Breast epithelium (tissue), 4 donors: ENCODE measurements around the gene TNC. TPM values are rescaled to one million over a fixed set of nuclear protein-coding genes. Genes with fewer than 3 reads are reported as not detected.

Experiments used
- DNase-seq, 2 donors: peaks; one replicate each; pipeline ENCODE4 v3.0.0-alpha.2; 2019; ENCODE audit warnings: low spot score in 2 of 2
- H3K27ac ChIP-seq, 2 donors: fragments of 200-600 bp; sonication (generic) in 1 of 2; one replicate each; pipeline ENCODE4 v1.5.1; 2016 to 2019; ENCODE audit warnings: mild to moderate bottlenecking in 1 of 2
- H3K27me3 ChIP-seq, 2 donors: fragments of 200-600 bp; sonication (generic) in 1 of 2; one replicate each; pipeline versions ENCODE4 v1.5.1 to v1.6.0; 2017 to 2019; ENCODE audit warnings: control low read depth in 1 of 2, mild to moderate bottlenecking in 1 of 2
- H3K36me3 ChIP-seq: fragments of 200-600 bp; one replicate; pipeline ENCODE4 v1.5.1; 2019
- H3K4me1 ChIP-seq, 2 donors: fragments of 200-600 bp; sonication (generic); one replicate each; pipeline ENCODE4 v1.5.1; 2016 to 2019; ENCODE audit warnings: control low read depth in 1 of 2
- H3K4me3 ChIP-seq, 3 donors: fragments of 200-600 bp; sonication (generic); 1 replicate in 2 of 3; 2 replicates in 1 of 3; pipeline ENCODE4 v1.5.1; 2016 to 2019; ENCODE audit warnings: mild to moderate bottlenecking in 3 of 3, moderate library complexity in 2 of 3
- H3K9me3 ChIP-seq, 2 donors: fragments of 200-600 bp; sonication (generic) in 1 of 2; one replicate each; pipeline ENCODE4 v1.5.1; 2016 to 2019; ENCODE audit warnings: control low read depth in 1 of 2
- POLR2A ChIP-seq: fragments of 450-650 bp; IDR thresholded peaks from one replicate; pipeline ENCODE4 v1.6.1; 2016; ENCODE audit warnings: antibody characterized with exemption, mild to moderate bottlenecking, moderate library complexity
- POLR2AphosphoS5 ChIP-seq, 3 donors: sonication (generic); formaldehyde crosslinking; IDR thresholded peaks; one replicate each; pipeline ENCODE4 v1.6.1; 2017; ENCODE audit warnings: antibody characterized with exemption in 3 of 3
- intact Hi-C: fragments of 100-400 bp; cut with DNase I; formaldehyde crosslinking; loops from one replicate; pipeline ENCODE4 v1.15.1; 2023; ENCODE audit warnings: low total_unique reads
- total RNA-seq, 3 donors: library from RNA; depleted of rRNA; stranded (reverse); fragments of >200 nt; gene quantifications; one replicate each; pipeline ENCODE4 v1.1.0, GENCODE V29; 2016
- TF ChIP-seq, protein P1 (sequence below), 3 donors: fragments of 450-650 bp; IDR thresholded peaks; one replicate each; pipeline ENCODE4 v1.5.1; 2016 to 2017; ENCODE audit warnings: antibody characterized with exemption in 3 of 3, mild to moderate bottlenecking in 3 of 3, moderate library complexity in 3 of 3

TNC gene
- total RNA-seq, 3 donors from 2014 or later = 2.4 to 58.0 (median 44.6) TPM

DNA sequence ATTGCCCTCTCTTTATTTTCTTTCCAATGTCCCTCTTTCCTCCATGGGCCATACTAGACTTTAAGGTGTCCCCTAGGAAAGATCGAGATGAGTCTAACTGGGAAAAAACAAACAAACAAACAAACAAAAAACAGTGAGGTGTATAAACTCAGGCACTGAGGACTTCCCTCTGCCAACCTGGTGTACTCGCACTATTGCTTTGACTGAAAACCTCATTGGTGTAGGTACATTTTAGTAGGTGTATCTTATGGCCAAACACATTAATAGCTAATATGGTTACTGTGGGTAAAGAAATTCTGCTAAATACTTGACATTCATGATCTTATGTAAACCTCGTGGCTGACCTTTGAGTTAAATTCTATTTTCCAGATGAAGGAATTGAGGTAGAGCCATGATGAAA is 74.3 kb downstream of the TNC start:
- DNase-seq = no peak
- intact Hi-C loops = no loop called here
- Histone ChIP-seq H3K9me3 (no peaks in the 10 kb centered on the region), H3K27me3 (no peaks in the 10 kb centered on the region), H3K36me3 (no peaks in the 10 kb centered on the region), H3K27ac (peak overlapping the region; percentile 73), H3K4me1 (no peaks in the 10 kb centered on the region), H3K4me3 (no peak overlapping the region)
- TF ChIP-seq POLR2AphosphoS5 (IDR thresholded peaks at IDR 0.05) (no peak), POLR2A (no peak)
- TF ChIP-seq, protein P1, sequence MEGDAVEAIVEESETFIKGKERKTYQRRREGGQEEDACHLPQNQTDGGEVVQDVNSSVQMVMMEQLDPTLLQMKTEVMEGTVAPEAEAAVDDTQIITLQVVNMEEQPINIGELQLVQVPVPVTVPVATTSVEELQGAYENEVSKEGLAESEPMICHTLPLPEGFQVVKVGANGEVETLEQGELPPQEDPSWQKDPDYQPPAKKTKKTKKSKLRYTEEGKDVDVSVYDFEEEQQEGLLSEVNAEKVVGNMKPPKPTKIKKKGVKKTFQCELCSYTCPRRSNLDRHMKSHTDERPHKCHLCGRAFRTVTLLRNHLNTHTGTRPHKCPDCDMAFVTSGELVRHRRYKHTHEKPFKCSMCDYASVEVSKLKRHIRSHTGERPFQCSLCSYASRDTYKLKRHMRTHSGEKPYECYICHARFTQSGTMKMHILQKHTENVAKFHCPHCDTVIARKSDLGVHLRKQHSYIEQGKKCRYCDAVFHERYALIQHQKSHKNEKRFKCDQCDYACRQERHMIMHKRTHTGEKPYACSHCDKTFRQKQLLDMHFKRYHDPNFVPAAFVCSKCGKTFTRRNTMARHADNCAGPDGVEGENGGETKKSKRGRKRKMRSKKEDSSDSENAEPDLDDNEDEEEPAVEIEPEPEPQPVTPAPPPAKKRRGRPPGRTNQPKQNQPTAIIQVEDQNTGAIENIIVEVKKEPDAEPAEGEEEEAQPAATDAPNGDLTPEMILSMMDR (IDR thresholded peaks at IDR 0.05) = no peak

DNA sequence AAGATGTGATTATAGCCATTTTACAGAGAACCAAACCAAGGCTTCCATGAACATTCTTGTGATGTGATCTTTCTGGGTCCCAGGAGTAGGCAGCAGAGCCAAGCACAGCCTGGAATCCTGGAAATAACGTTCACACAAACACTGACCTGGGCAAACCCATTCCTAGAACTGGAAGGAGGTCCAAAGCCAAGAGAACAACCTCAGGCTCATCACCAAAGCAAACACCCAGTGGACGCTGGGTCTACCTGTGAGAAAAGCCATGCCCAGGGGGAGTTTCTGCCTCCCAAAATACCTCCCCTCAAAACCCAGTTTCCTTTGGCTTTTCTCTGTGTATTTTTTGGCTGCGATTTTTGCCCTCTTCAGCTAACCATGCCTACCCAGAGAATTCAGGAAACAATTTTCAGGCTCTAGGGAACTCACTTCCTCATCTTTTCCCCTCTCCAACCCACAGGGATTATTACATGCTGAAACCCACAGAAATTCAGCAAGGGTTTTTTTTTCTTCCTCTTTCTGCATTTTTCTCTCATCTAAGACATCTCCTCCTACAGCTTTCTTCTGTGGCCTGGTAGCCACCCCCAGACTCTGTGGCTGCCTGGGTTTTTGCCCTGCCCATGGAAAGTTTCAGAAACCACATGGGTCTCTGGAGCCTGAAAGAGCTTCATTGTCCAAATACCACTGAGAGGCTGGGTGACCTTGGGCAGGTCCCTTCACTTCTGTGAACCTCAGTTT is 75.0 kb downstream of the TNC start:
- Histone ChIP-seq H3K4me1 (no peaks in the 10 kb centered on the region), H3K27ac (peak overlapping the region; percentile 73), H3K4me3 (no peak overlapping the region), H3K9me3 (no peaks in the 10 kb centered on the region), H3K36me3 (no peaks in the 10 kb centered on the region), H3K27me3 (no peaks in the 10 kb centered on the region)
- intact Hi-C loops = no loop called here
- DNase-seq = peak in 1 of 2 donors; percentile 82
- no peak for TF ChIP-seq POLR2A
- TF ChIP-seq, protein P1 (IDR thresholded peaks at IDR 0.05) = no peak
- no peak for TF ChIP-seq POLR2AphosphoS5 (IDR thresholded peaks at IDR 0.05)

DNA sequence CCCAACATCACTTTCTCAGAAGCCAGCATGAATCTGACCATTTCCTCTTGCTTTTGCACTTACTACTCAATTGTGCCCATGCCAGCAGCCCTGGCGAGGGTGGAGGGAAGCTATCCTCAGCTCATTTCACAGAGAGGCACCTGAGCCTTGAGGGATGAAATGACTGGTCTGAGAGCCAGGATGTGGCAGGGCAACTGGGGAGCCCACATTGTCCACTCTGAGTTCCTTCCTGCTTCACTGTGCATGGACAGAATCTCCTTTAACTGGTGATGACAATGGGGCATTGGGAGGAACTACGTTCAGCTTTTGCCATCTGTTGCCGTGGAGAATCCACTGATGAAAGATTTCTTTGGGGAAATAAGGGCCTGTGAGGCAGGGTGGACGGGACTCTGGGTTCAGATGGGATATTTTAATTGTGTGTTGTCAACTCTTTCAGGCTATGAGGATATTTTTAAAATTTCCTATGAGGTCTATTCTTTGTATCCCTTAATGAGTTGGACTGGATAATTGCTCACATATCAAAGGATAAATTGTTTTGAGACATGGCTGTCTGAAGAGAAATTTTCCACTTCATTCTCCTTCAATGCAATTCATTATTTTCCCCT is 78.3 kb downstream of the TNC start:
- peak overlapping the region; percentile 1 to 25 for H3K27ac ChIP-seq
- no peaks in the 10 kb centered on the region for H3K4me1 ChIP-seq

DNA sequence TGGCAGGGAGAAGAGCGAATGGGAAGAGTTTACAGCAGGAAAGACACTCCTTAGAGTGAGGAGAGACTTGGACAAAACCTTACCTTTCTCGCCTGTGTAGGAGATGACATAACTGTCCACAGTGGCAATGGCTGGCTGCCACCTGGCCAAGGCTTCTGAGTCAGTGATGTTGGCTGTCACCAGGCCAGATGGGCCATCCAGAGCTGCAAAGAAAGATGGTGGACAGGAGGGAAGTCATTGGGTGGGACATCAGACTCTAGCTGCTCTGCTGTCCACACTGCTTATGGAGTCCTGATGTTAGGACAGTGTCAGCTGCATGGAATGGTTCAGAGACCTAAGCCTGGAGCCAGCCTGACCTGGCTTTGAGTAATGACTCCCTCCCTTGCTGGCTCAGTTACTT is 79.8 kb downstream of the TNC start:
- H3K27me3 ChIP-seq = no peaks in the 10 kb centered on the region
- no peak for TF ChIP-seq POLR2AphosphoS5 (IDR thresholded peaks at IDR 0.05)
- no peak for TF ChIP-seq POLR2A
- TF ChIP-seq, protein P1 (IDR thresholded peaks at IDR 0.05) = no peak
- H3K4me3 ChIP-seq = no peak overlapping the region
- no peaks in the 10 kb centered on the region for H3K4me1 ChIP-seq
- peak overlapping the region; percentile 22 to 27 for H3K27ac ChIP-seq
- intact Hi-C loops = loop anchor here (5.0 kb wide), 1 partner anchor 46 kb away; no protein-coding TSS in a partner anchor
- H3K36me3 ChIP-seq = no peaks in the 10 kb centered on the region
- DNase-seq = peak in 1 of 2 donors; percentile 39
- H3K9me3 ChIP-seq = no peaks in the 10 kb centered on the region

More for the DNA sequence above, 78.3 kb downstream of the TNC start:
- no peak for DNase-seq
- Histone ChIP-seq H3K4me3 (no peak overlapping the region), H3K27me3 (no peaks in the 10 kb centered on the region), H3K9me3 (no peaks in the 10 kb centered on the region), H3K36me3 (no peaks in the 10 kb centered on the region)
- TF ChIP-seq, protein P1 (IDR thresholded peaks at IDR 0.05) = no peak
- TF ChIP-seq POLR2A = no peak
- TF ChIP-seq POLR2AphosphoS5 (IDR thresholded peaks at IDR 0.05) = no peak
- intact Hi-C loops = loop anchor here (5.0 kb wide), 1 partner anchor 47 kb away; no protein-coding TSS in a partner anchor

DNA sequence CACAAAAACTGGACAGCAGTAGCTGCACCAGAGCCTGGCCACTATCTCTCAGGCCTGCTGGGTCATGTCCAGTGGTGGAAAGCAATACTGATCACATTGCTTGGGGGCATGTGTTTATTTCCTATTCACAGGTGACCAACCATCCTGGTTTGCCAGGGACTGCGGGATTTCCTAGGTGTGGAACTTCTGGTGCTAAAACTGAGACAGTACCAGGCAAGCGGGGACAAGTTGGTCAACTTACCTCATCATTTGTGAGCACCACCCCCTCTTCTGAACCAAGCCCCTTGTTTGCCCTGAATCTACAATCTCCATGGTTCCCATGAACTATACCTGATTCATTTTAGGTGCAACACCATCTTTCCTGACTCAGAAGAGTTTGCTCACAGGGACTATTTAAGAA is 81.3 kb downstream of the TNC start:
- no peaks in the 10 kb centered on the region for H3K4me1 ChIP-seq
- intact Hi-C loops = loop anchor here (5.0 kb wide), 1 partner anchor 44 kb away; no protein-coding TSS in a partner anchor

More for the DNA sequence above, 81.3 kb downstream of the TNC start:
- Histone ChIP-seq H3K36me3 (no peaks in the 10 kb centered on the region), H3K27me3 (no peaks in the 10 kb centered on the region), H3K27ac (peak overlapping the region; percentile 74 to 83), H3K9me3 (no peaks in the 10 kb centered on the region), H3K4me3 (no peak overlapping the region)
- TF ChIP-seq, protein P1 (IDR thresholded peaks at IDR 0.05) = no peak
- TF ChIP-seq POLR2A = no peak
- TF ChIP-seq POLR2AphosphoS5 (IDR thresholded peaks at IDR 0.05) = no peak
- peak in 1 of 2 donors; percentile 64 for DNase-seq
